HUDEP-2 (cell line): ENCODE data around the gene ARFRP1.
"Not testable (repeated sequence)": the region's sequence is repeated elsewhere in the genome, so short reads cannot be mapped to it uniquely, and the experiment has no call there.

Experiments used
- DNase-seq, 76 experiments: peaks; one replicate each; lab custom pipeline; 2025; ENCODE audit not compliant: unreplicated experiment in 76 of 76; lab: John Stamatoyannopoulos, UW

The ARFRP1 gene

GRCh38 chr20:63658749-63659187 lies 49.0 kb downstream of the ARFRP1 start:
- peak in 7 of 76 experiments; percentile 15 to 45 (median 24) for DNase-seq

DNA sequence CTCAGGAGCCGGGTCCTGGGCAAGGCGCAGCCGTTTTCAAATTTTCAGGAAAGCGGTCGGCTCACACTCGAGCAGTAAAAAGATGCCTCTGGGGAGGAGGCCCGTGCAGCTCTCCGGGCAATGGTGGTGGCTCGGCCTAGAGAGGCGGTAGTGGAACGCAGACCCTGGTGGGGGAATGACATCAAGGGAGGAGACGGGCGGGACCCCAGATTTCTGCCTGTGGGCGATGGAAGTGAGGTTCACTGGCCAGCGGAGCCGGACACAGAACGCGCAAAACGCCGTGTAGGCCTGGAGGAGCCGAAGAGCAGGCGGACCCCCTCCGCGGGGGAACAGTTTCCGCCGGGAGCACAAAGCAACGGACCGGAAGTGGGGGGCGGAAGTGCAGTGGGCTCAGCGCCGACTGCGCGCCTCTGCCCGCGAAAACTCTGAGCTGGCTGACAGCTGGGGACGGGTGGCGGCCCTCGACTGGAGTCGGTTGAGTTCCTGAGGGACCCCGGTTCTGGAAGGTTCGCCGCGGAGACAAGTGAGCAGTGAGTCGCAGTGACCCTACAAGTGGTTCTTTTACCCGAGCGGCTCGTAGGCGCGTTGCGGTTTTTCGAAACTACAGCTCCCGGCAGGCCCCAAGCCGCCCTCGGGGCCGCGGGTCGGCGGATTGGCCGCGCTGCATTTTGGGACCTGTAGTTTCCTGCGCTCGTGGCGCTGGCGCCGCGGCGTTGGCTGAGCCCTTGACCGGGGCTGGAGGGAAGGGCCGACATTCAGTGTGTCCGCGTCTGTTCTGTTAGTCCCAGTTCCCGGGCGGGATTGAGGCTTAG lies 49.6 kb downstream of the ARFRP1 start, which contains the start of gene RTEL1:
TSS of gene RTEL1 (plus strand) at position 376 of the 812 bp plus-strand sequence. CDS start 1,091 bp downstream, outside the sequence.
- DNase-seq: peak in 74 of 76 experiments; percentile 23 to 94 (median 80)

GRCh38 chr20:63657260-63657936 lies 50.4 kb downstream of the ARFRP1 start:
- peak in 10 of 76 experiments; percentile 2 to 31 (median 20) for DNase-seq

DNA sequence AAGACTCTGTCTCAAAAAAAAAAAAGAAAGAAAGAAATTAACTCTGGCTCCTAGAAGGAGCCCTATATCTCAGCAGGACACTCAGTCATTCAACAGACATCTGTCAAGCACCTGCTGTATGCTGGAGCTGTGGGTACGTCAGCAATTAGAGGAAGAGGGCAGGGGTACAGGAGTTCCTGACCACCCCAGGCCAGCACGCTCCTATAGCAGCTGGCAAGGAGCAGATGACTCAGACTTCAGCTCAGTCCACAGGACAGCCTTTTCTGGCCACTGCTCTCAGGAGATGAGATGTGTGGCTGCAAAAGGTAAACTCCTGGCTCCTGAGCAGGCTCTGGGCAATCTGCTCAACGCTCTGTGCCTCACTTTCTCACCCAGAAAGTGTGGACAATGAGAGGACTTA lies 51.3 kb downstream of the ARFRP1 start:
- no peak for DNase-seq

- DNase-seq: no peak
These were observed 52.5 kb downstream of the ARFRP1 start for GRCh38 chr20:63655249-63655648.

- no peak for DNase-seq
These were observed 53.7 kb downstream of the ARFRP1 start for GRCh38 chr20:63653974-63654668.

DNA sequence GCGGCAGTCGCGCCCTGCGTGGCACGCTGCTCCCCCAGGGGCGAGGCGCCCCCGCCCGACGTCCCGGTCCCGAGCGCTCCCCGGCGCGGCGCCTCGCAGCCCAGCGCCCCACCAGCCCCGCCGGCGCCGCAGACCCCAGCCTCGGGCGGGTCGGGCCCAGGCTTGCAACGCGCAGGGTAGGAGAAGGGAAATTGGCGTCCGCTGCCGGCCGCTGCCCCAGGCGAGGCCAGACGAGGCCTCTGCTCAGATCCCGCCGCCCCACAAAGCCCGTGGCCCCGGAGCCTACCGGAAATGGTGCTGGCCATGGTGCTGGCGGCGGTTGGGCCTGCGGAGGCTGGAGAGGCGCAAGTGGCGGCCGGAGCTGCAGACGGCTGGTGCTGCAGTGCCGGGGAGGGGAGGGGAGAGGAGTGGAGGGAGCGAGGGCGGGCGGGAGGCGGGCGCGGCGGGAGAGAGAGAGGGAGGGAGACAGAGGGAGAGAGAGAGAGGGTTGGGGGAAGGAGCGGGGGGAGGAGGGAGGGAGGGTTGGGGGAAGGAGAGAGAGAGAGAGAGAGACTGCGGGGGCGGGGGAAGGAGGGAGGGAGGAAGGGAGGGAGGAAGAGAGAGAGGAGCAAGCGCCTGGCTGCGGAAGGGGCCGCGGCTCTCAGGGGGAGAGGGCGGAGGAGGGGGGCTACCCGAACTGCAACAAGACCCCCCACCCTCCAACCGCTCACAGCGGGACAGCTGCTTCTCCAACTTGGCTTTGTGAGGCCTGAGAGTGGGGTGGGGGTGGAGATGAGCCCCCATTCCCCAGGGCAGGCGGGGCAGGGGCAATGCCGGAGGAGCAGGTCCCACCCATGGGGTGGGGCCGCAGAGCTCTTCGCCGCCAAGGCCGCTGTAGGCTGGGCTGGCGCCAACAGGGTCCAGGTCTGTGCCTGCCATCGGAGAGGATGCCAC lies 54.5 kb downstream of the ARFRP1 start, which contains the start of gene STMN3:
TSS of gene STMN3 (minus strand) at position 384 of the 933 bp plus-strand sequence. CDS start at position 305, 79 bp downstream.
- DNase-seq: peak in 68 of 76 experiments; percentile 14 to 88 (median 68)

DNA sequence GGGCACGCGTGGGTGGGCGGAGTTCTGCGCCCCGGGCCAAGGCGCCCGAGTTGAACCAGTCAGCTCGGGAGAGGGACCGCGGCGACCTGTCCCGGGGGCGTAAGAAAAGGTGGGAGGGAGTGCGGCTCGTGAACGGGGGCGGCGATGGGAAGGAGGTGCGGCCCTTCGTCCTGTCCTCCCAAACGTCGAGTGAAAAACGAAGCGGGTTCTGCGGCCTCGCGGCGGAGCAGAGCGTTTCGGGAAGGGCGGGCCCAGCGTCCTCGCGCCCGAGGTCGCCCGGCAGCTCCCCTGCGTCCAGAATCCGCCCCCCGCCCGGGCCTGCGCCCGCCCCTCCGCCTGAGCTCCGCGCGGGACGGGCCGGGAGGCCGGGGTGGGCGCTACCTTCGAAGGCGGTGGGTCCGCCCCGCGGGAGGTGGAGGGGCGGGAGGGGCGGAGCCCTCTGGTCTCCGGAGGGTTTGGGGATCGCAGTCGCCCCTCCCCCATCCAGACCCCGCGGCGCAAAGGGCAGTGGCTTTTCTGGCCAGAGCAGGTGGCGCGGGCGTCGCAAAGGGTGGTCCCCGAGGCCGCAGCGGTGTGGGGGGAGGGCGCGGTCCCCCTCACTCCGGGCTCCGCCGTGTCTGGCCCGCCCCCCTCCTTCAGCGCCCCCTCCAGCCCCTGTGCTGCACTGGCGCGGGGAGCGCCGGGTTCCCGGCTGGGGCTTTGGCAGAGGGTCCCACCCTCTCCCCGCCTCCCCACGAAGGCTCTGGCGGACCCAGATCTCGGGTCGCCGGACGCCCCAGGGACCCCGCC lies 55.4 kb downstream of the ARFRP1 start:
- DNase-seq: peak in 1 of 76 experiments; percentile 12

GRCh38 chr20:63651942-63652191 lies 55.9 kb downstream of the ARFRP1 start:
- DNase-seq: no peak

DNA sequence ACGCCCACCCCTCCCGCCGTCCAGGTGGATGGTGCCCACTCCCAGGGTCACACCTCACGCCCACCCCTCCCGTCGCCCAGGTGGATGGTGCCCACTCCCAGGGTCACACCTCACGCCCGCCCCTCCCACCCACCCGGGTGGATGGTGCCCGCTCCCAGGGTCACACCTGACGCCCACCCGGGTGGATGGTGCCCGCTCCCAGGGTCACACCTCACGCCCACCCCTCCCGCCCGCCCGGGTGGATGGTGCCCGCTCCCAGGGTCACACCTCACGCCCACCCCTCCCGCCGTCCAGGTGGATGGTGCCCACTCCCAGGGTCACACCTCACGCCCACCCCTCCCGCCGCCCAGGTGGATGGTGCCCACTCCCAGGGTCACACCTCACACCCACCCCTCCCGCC lies 57.3 kb downstream of the ARFRP1 start:
- DNase-seq: not testable (repeated sequence)

DNA sequence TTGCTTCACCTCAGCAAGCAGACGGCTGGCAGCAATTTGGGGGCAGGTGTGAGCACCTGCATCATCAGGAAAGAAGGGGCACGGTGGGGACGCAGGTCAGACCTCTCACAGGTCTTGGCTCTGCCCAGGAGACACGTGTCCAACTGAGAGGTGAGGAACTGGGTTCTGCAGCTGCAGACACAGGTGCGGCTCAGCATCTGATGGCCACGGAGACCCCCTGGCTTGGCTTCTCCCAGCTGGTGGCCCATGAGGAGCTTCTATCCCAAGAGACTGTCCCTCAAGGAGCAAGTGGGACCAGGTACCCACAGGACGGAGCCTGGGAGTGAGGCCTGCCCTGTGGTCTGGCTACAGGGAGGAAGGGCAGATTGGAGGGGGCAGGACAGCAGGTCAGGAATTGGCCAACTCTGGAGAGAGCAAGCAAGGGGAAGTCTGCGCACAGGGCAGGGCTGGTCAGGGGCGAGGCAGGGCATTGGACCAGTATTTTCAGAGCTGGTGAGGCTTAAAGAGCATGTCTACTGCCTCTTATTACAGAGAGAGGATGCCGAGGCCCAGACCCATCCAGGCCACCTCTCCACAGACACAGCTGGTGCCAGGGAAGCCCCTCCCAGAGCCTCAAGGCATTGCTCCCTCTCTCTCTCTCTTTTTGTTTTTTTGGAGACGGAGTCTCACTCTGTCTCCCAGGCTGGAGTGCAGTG lies 58.7 kb downstream of the ARFRP1 start:
- DNase-seq: no peak
